ENCODE data around the gene APBA3. TPM values are rescaled to one million over a fixed set of nuclear protein-coding genes. Genes with fewer than 3 reads are reported as not detected.
A peak's percentile ranks its signal among the peaks of the same experiment; 100 is the strongest.

Gene APBA3
- total RNA-seq, 1 donor = 24.2 TPM

GRCh38 chr19:3780786-3781304 is 19.4 kb upstream of the APBA3 start:
- Histone ChIP-seq H3K27me3 (ENCODE audit: insufficient read depth, low read length) (peaks cover 5% of the 10 kb centered on the region), H3K4me3 (ENCODE audit: insufficient read depth, low read length) (no peak overlapping the region)

GRCh38 chr19:3778899-3779723 is 17.6 kb upstream of the APBA3 start:
- DNase-seq (ENCODE audit: insufficient read length, low spot score, missing footprints) = peak; percentile 83
- H4K20me1 ChIP-seq (ENCODE audit: insufficient read depth, low read length) = no peaks in the 10 kb centered on the region
- no peak overlapping the region for H3K4me2 ChIP-seq (ENCODE audit: insufficient read depth, low read length)
- no peak overlapping the region for H3K4me3 ChIP-seq (ENCODE audit: insufficient read depth, low read length)
- no peak for TF ChIP-seq CTCF (IDR thresholded peaks at IDR 0.05; ENCODE audit: extremely low read depth, low read depth, low read length)
- H3K36me3 ChIP-seq (ENCODE audit: insufficient read depth, low read length) = no peaks in the 10 kb centered on the region
- H2AFZ ChIP-seq (ENCODE audit: low read length) = no peak overlapping the region
- no peaks in the 10 kb centered on the region for H3K4me1 ChIP-seq (ENCODE audit: insufficient read depth, low read length)
- peaks cover 13% of the 10 kb centered on the region for H3K9me3 ChIP-seq (ENCODE audit: low read depth, low read length)
- no peaks in the 10 kb centered on the region for H3K79me2 ChIP-seq (ENCODE audit: insufficient read depth, low read length)
- no peak overlapping the region for H3K27ac ChIP-seq (ENCODE audit: low read depth, low read length)
- H3K27me3 ChIP-seq (ENCODE audit: insufficient read depth, low read length) = no peaks in the 10 kb centered on the region

More at GRCh38 chr19:3780786-3781304, 19.4 kb upstream of the APBA3 start:
- H3K79me2 ChIP-seq (ENCODE audit: insufficient read depth, low read length) = no peaks in the 10 kb centered on the region
- no peak overlapping the region for H3K4me2 ChIP-seq (ENCODE audit: insufficient read depth, low read length)
- no peak overlapping the region for H2AFZ ChIP-seq (ENCODE audit: low read length)
- H4K20me1 ChIP-seq (ENCODE audit: insufficient read depth, low read length) = no peaks in the 10 kb centered on the region
- no peak for TF ChIP-seq CTCF (IDR thresholded peaks at IDR 0.05; ENCODE audit: extremely low read depth, low read depth, low read length)
- H3K36me3 ChIP-seq (ENCODE audit: insufficient read depth, low read length) = no peaks in the 10 kb centered on the region
- H3K27ac ChIP-seq (ENCODE audit: low read depth, low read length) = no peak overlapping the region
- peaks cover 13% of the 10 kb centered on the region for H3K9me3 ChIP-seq (ENCODE audit: low read depth, low read length)
- H3K4me1 ChIP-seq (ENCODE audit: insufficient read depth, low read length) = no peaks in the 10 kb centered on the region
- DNase-seq (ENCODE audit: insufficient read length, low spot score, missing footprints) = peak; percentile 1

GRCh38 chr19:3778104-3778867 is 16.8 kb upstream of the APBA3 start:
- no peak overlapping the region for H3K4me3 ChIP-seq (ENCODE audit: insufficient read depth, low read length)
- no peaks in the 10 kb centered on the region for H4K20me1 ChIP-seq (ENCODE audit: insufficient read depth, low read length)
- H2AFZ ChIP-seq (ENCODE audit: low read length) = no peak overlapping the region
- no peaks in the 10 kb centered on the region for H3K27me3 ChIP-seq (ENCODE audit: insufficient read depth, low read length)
- H3K79me2 ChIP-seq (ENCODE audit: insufficient read depth, low read length) = no peaks in the 10 kb centered on the region
- no peak for TF ChIP-seq CTCF (IDR thresholded peaks at IDR 0.05; ENCODE audit: extremely low read depth, low read depth, low read length)
- no peaks in the 10 kb centered on the region for H3K4me1 ChIP-seq (ENCODE audit: insufficient read depth, low read length)
- peak; percentile 80 for DNase-seq (ENCODE audit: insufficient read length, low spot score, missing footprints)
- no peak overlapping the region for H3K27ac ChIP-seq (ENCODE audit: low read depth, low read length)
- no peaks in the 10 kb centered on the region for H3K36me3 ChIP-seq (ENCODE audit: insufficient read depth, low read length)
- H3K9me3 ChIP-seq (ENCODE audit: low read depth, low read length) = peaks cover 13% of the 10 kb centered on the region
- H3K4me2 ChIP-seq (ENCODE audit: insufficient read depth, low read length) = no peak overlapping the region

Data from osteoblast (primary cell).